Activated CD4-positive, alpha-beta T cell treated with anti-CD3 and anti-CD28 coated beads, Interleukin-10, Interleukin-2, amounts not matched to agents 100 ng/mL and 50 ng/mL, durations not matched to agents 16 hours and 8 hours (primary cell): ENCODE measurements around the gene SMARCB1.

Experiments
- DNase-seq: peaks from one replicate; pipeline ENCODE4 v3.0.0-alpha.2; 2020

The SMARCB1 gene

DNA sequence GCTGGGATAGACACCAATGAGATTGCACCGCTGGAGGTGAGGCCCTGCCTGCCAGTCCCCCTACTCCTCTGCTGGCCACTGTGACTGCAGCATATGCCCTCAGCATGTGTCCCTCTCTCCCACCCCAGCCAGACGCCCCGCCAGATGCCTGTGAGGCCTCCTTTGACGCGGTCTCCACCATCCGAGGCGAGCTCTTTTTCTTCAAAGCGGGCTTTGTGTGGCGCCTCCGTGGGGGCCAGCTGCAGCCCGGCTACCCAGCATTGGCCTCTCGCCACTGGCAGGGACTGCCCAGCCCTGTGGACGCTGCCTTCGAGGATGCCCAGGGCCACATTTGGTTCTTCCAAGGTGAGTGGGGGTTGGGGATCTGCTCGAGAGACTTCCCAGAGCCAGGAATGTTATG is 5.7 kb upstream of the SMARCB1 start:
- DNase-seq: no peak

DNA sequence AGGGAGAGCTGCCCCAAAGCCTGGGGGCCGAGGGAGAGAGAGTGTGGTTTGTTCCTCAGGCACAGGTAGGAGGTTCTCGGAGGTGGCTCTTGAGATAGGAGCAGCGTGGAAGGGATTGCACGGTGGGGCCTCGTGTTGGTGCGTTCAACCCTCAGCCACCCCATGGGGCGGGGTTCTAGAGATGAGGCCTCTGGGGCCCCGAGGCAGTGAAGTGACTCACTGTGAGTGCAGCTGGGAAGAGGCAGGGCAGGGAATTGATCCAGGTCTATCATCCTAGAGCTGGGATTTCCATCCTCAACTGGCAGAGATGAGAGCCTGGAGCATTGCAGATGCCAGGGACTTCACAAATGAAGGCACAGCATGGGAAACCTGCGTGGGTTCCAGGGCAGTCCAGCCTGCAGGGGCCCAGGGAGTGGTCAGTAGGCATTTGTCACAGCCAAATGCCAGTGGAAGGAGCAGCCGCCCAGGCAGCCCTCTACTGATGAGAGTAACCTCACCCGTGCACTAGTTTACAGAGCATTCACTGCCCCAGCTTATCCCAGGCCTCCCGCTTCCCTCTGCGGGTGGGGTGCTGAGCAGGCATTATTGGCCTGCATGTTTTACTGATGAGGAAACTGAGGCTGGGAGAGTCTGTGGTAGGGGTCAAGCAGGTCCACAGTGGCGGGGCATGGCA is 5.1 kb upstream of the SMARCB1 start:
- no peak for DNase-seq

DNA sequence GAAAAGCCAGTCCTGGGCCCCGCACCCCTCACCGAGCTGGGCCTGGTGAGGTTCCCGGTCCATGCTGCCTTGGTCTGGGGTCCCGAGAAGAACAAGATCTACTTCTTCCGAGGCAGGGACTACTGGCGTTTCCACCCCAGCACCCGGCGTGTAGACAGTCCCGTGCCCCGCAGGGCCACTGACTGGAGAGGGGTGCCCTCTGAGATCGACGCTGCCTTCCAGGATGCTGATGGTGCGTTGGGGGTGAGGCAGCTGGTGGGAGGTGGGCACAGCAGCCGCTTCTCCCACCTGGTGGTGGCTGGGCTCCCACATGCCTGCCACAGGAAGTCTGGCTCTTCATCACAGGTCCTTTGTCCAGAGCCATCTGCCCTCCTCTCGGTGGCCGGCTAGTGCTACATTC is 4.5 kb upstream of the SMARCB1 start:
- DNase-seq: no peak

DNA sequence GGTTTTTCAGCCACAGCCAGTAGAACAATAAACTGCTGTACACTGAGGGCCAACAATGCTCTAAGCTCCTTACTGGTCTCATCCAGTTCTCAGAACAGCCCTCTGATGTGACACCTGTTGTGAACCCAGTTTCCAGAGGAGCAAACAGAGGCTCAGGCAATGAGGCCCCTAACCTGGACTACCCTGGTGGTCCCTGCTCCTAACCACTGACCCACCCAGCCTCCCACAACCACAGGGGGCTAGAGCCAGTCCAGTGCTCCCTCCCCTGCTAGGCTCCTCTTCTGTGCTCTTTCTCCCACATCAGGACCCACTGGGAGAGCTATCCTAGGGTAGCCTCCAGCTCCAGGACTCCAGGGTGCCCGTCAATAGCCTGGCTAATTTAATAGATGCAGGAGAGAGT is 4.1 kb upstream of the SMARCB1 start:
- no peak for DNase-seq

DNA sequence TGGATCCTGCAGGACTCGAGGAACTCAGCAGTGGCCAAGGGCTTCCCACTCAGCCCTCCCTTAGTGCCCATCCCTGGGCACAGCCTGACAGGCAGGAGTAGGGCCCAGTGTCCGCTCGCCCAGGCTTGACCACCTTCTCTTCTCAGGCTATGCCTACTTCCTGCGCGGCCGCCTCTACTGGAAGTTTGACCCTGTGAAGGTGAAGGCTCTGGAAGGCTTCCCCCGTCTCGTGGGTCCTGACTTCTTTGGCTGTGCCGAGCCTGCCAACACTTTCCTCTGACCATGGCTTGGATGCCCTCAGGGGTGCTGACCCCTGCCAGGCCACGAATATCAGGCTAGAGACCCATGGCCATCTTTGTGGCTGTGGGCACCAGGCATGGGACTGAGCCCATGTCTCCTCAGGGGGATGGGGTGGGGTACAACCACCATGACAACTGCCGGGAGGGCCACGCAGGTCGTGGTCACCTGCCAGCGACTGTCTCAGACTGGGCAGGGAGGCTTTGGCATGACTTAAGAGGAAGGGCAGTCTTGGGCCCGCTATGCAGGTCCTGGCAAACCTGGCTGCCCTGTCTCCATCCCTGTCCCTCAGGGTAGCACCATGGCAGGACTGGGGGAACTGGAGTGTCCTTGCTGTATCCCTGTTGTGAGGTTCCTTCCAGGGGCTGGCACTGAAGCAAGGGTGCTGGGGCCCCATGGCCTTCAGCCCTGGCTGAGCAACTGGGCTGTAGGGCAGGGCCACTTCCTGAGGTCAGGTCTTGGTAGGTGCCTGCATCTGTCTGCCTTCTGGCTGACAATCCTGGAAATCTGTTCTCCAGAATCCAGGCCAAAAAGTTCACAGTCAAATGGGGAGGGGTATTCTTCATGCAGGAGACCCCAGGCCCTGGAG is 3.3 kb upstream of the SMARCB1 start:
- DNase-seq: no peak

DNA sequence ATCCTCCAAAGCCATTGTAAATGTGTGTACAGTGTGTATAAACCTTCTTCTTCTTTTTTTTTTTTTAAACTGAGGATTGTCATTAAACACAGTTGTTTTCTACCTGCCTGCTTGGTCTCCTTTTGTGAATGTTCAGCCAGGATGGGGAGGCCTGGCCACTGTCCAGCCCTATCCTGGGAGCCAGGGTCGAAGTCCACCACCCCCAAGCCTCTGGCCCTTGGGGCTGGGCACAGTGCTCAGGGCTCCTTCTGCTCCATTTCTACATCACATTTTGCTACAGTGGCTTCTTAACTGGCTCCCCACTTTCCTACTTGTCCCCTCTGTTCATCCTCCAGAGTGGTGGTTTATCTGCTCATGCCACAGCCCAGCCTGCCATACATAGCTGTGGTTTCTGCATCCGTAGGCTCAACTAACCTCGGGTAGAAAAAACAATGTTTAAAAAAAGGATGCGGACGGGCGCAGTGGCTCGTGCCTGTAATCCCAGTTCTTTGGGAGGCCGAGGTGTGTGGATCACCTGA is 2.5 kb upstream of the SMARCB1 start:
- no peak for DNase-seq

DNA sequence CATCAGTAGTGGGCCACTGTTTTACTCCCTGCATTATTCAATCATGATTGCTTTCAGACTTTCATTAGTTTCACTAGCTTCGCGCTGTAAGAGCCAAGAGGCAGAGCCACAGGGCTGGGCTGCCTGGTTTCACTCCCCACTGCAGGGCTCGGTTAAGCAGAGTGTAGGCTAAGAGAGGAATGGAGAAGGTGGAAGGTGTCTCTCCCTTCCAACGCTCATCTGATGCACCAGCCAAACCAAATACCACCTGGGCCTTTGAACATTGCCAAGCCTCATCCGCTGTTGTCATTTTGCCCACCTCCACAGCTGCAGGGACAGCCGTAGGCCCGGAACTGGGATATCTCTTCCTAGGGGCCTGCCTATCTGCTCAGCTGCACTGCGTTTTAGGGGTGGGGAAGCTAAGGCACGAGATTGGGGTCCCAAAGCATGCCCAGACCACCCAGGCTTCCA is 480 bp upstream of the SMARCB1 start:
- no peak for DNase-seq

DNA sequence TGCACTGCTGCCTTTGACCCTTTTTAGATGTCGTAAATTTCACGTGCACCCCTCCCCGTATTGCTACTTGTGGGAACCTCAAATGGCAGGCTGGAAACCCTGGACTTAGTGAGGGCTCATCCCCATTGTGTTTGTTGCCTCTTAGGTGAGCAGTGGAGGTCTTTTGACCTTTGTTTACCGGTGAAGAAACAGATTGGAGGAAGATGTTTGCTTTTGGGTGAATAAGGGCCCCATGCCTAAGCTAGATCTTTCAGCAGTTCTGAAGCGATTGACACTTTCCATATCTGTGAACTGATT is 782 bp downstream of the SMARCB1 start:
- DNase-seq: no peak

DNA sequence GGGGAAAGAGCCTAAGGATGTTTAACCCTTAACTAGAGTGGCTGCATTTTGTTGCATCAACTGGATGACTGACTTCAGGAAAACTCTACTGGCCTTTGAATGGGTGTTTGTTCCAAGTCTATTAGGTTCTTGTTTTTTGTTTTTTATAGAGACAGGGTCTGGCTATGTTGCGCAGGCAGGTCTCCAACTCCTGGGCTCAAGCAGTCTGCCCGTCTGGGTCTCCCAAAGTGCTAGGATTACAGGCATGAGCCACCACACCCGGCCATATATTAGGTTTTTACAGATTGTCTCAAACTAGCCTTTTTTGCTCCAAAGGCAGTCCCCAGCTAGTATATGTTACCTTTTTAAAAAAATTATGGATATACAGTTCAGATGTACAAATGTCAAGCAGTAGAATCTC is 1.1 kb downstream of the SMARCB1 start:
- DNase-seq: no peak

DNA sequence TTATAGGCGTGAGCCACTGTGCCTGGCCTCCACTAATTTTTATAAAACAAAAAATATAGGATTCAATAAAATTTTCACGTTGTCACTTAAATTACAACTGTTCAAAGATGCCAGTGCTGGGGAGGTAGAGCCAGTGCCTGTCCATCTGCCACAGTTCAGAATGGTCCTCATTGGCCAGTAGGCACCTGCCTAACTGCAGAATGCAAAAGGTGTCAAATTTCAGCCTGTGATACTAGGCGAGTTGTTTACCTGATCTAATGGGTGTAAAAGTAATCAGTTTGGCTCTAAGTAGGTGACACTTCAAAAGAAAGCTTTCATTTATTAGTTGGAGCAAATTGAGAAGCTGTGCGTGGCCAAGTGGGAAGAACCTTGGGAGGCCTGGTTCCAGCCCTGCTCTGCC is 2.4 kb downstream of the SMARCB1 start:
- no peak for DNase-seq

DNA sequence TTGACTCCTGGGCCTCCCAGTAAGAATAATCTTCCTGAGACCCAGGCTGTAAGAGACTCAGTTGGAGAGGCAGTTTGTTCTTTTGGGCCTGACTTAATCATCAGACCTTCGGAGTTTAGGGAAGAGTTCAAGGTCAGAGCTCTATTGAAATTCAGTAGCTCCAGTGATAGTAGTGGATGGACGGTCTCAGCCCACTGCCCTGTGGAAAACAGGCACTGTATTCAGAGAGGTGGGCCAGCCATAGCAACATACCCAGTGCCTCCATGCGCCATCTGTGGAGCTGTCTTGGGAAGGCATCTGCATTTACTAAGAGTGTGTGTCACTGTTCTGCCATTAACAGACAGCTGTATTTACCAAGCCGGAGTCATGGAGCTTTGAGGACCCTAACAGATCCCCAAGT is 2.9 kb downstream of the SMARCB1 start:
- DNase-seq: no peak

DNA sequence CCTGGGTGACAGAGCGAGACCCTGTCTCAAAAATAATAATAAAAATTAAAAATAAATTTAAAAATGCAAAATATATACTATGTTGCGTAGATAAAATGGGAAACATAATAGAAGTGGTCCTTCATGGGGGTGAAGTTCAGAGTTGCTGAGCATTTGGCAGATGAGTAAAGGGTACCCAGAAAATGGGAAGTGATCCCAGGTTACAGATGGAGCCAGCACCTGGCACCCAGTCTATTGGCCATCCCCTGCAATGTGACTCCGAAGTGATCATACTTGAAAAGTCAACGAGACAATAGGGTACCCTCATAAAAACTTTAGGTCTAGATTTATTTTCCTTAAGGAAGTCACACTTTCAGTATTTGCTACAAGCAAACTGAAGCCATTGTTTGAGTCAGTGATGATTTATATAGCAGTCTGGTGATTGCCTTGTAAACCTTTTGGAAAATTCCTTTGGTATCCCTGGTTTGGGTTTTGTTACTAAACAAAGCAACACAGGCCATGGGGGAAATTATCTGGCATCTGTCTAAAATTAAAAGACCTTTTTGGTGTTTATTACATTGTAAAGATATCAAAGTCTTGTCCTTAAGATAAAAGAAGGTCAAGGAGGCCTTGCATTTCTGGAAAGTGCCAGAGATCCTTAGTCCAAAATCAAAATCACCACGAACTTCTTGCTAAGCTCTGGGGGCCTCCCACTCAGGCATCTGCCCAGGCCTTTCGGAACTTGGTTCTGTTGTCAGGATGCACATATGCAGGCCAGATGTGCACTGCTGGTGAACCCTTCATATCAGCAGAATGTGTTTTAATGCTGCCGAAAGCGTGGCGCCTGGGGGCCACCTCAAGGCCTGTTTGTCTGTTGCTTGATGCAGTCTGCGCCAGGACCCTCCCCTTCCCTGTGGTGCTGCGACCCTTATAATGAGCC is 4.3 kb downstream of the SMARCB1 start:
- no peak for DNase-seq

DNA sequence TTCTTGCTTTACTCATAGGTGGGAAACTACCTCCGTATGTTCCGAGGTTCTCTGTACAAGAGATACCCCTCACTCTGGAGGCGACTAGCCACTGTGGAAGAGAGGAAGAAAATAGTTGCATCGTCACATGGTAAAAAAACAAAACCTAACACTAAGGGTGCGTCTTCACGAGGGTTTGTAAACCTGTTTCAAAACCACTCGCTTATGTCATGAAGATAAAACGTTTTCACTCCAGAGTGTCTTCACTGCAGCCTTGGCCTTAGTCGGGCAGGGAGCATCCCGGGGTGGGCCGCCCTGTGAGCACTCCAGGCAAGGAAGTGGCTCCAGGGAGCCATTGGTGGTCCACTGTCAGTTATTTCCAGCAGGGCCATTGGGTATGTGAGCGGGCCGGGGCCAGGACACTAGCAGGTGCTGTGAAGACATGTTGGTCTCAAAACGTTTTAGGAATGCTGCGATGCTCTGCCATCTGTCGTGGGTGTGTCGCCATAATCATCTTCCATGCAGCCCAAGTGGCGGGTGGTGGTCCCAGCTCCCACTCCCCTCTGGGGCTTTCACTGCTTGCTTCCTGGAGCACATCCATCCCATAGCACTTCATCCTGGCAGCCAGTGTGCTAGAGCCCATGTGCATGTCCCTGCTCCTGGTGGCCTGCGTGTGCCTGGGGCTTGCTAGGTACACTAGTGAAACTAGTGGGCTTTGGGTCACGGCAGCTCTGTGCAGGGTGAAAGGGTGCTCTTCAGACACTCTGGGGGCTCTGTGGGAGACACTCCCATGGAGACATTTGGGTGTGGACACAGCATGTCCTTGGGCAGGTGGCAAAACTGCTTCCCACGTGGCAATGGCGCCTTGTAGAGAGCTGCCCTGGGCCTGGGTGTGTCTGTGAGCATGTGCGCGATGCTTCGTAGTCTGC is 5.2 kb downstream of the SMARCB1 start:
- no peak for DNase-seq

DNA sequence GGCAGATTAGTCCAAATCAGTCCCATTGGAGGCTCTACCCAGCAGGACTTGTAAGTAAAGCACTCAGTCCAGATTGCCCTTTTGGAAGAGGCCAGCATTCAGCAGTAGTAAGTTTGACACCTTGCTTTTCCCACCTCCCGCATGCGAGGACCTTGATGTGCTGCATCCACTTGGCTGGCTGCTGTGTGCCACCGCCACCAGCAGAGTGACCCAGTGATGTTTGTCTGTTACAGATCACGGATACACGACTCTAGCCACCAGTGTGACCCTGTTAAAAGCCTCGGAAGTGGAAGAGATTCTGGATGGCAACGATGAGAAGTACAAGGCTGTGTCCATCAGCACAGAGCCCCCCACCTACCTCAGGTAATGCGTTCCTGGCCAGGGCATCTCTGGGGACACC is 6.6 kb downstream of the SMARCB1 start:
- no peak for DNase-seq

DNA sequence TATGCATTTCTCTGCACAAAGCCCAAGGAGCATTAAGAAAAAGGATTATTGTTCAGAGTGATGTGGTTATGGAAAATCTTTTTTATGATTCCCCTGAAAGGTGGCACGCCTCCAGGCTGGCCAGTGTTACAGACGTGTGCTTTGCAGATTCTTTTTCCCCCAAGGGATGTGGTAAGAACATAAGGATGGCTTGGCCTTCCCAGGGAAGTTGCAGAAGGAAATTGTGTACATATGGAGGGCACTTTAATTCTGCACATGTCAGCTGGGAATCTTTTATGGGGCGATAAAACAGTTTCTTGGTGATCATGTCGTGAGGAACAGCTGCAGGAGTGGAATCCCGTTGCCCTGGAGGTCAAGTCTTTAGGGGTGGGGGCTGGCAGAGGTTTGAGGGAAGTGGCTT is 9.7 kb downstream of the SMARCB1 start:
- no peak for DNase-seq

DNA sequence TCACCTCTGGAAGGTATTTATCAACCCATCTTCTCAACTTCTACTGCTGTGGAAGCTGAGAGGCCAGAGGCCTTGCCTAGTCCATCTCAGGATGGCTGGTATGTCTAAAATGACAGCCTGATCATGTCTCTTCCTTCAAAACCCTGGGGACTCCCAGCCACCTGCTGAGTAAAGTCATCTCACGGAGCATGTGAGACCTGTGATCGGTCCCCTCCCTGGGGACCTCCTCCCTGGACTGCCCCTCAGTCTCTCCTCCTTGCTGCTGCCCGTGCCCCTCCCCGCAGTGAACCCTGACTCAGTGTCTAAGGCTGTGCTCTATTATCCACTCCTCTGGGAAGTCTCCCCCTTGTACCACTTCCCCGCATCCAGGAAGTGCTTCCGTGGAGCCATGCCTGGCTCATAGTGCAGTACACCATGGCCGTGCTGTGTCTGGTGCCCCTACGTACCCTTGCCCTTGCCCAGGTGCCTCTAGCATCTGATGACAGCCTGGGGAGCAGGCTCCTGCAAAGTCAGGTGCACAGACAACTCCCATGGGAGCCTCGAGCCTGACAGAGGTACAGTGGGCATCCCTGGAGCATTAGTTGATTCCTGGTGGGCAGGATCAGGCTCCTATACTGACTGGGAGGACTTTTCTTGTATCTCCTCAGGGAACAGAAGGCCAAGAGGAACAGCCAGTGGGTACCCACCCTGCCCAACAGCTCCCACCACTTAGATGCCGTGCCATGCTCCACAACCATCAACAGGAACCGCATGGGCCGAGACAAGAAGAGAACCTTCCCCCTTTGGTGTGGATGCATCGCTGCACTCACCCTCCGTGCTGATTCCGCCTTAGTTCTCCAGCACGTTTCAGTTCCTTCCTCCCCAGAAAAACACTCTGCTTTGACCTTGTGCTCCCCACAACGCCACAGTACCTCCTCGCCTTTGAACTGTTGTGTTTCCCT is 13.8 kb downstream of the SMARCB1 start:
- DNase-seq: no peak

DNA sequence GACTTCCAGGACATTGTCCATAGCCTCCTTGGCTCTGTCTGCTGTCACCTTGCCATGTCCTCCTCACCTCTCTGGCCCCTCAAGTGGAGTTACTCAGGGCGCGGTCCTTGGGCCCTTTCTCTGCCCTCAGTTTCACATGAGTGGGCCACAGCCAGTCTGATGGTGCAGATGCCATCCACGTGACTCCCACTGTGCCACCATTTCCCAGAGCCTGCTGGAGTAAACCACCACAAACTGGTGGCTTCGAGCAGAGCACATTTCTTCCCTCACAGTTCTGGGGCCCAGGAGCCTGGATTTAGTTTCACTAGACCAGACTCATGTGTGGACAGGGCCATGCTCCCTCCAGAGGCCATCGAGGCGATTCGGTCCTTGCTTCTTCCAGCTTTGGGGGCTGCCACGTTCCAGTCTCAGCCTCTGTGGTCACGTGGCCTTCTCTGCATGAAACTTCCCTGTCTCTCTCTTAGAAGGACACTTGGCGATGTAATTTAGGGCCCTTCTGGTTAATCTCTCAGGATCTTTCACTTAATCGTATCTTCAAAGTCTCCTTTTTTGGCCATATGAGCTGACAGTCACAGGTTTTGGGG is 14.6 kb downstream of the SMARCB1 start:
- DNase-seq: no peak

DNA sequence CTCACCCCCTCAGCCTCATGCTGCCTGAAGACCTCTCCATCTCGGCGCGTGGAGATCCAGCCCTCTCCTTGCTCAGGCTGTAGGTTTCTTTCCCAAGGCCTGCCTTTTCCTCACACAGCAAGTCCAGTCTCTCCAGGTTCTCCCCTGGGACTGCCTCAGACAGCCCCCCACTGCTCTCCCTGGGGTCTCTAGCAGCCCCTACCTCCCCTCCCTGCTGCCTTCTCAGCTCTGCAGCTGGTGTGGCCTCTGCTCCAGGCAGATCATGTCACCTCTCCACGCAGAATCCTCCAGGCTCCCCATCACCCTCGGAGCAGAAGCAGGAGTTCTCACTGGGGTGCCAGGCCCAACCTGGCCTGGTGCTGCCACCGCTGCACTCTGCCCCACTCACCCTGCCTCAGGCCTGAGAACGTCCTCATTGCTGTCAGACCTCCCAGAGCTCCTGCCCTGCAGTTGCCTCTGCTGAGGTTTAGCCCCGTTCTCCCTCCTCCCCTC is 15.2 kb downstream of the SMARCB1 start:
- DNase-seq: no peak

DNA sequence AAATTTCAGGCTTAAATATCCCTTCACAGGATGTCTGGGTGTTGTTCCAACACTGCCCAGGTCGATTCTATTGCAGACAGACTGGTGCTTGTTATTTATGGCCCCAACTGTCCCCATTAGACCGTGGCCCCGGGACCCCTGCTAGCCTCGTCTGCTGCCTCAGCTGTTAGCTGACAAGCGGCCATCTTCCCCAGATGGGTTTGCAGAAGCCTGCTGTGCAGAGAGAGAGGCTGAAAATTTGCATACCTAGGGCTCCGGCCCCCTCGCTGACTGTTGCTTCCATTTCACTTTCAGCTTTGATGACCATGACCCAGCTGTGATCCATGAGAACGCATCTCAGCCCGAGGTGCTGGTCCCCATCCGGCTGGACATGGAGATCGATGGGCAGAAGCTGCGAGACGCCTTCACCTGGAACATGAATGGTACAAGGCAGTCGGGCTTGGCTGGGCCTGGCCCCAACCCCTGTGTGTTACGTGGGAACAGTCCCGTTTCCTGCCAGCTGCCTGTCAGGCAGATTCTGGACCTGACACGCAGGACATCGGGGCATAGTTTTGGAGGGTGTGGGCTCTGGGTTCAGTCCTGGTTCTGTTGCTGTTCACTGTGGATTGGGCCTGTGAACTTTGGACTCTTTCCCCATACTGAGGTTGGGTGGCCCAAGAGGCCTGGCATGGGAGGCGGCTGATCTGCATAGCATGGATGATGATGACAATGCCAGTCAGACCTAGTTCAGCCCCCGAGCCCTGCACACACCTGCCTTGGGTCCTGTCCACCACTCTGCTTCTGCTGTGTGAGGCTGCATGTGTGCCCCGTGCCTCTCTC is 16.4 kb downstream of the SMARCB1 start:
- no peak for DNase-seq
